Smooth muscle cell (in vitro differentiated cells): ENCODE data around the gene CFHR5. TPM values are rescaled to one million over a fixed set of nuclear protein-coding genes. Genes with fewer than 3 reads are reported as not detected.
"Not testable (repeated sequence)": the region's sequence is repeated elsewhere in the genome, so short reads cannot be mapped to it uniquely, and the experiment has no call there.

ENCODE experiments used
- DNase-seq: peaks from one replicate; lab custom pipeline; 2025; ENCODE audit not compliant: unreplicated experiment; lab: John Stamatoyannopoulos, UW
- H2AFZ ChIP-seq: fragments of 200-600 bp; sonication (generic); 2 replicates; pipeline ENCODE4 v1.6.0; 2016; ENCODE audit warnings: antibody characterized with exemption, low read depth, mild to moderate bottlenecking
- H3F3A ChIP-seq: fragments of 200-600 bp; sonication (generic); 2 replicates; pipeline ENCODE4 v1.6.0; 2017; ENCODE audit warnings: antibody characterized with exemption, low read depth
- H3K27ac ChIP-seq: fragments of 200-600 bp; sonication (generic); 2 replicates; pipeline ENCODE4 v1.5.1; 2016; ENCODE audit warnings: low read depth, mild to moderate bottlenecking
- H3K27me3 ChIP-seq: fragments of 200-600 bp; sonication (generic); 2 replicates; pipeline ENCODE4 v1.6.1; 2016; ENCODE audit warnings: low read depth, mild to moderate bottlenecking
- H3K36me3 ChIP-seq: fragments of 200-600 bp; sonication (generic); 2 replicates; pipeline ENCODE4 v1.5.1; 2016; ENCODE audit warnings: low read depth
- H3K4me1 ChIP-seq: fragments of 200-600 bp; sonication (generic); 2 replicates; pipeline ENCODE4 v1.5.1; 2016; ENCODE audit warnings: low read depth
- H3K4me2 ChIP-seq: fragments of 200-600 bp; sonication (generic); 2 replicates; pipeline ENCODE4 v1.6.0; 2016; ENCODE audit warnings: mild to moderate bottlenecking
- H3K4me3 ChIP-seq: fragments of 200-600 bp; sonication (generic); 2 replicates; pipeline ENCODE4 v1.5.1; 2016; ENCODE audit warnings: mild to moderate bottlenecking
- H3K79me2 ChIP-seq: fragments of 200-600 bp; sonication (generic); 2 replicates; pipeline ENCODE4 v1.6.0; 2016; ENCODE audit warnings: low read depth, mild to moderate bottlenecking
- H3K9ac ChIP-seq: fragments of 200-600 bp; sonication (generic); 2 replicates; pipeline ENCODE4 v1.6.0; 2016; ENCODE audit warnings: low read depth
- H3K9me3 ChIP-seq: fragments of 200-600 bp; sonication (generic); replicated peaks from 2 replicates; pipeline ENCODE4 v1.5.1; 2016; ENCODE audit warnings: low read depth
- H4K20me1 ChIP-seq: fragments of 200-600 bp; sonication (generic); 2 replicates; pipeline ENCODE4 v1.6.0; 2016; ENCODE audit warnings: low read depth
- WGBS: methylation state at CpG from one replicate; pipeline ENCODE4 v1.1.7; 2016; ENCODE audit warnings: low lambda C conversion rate; 5-methylcytosine and 5-hydroxymethylcytosine counted together
- polyA plus RNA-seq: library from polyadenylated mRNA; unstranded; fragments of >200 nt; fragmentation: Nextera tagmentation; extraction: Ambion mirVana; gene quantifications from 2 replicates; pipeline ENCODE4 v1.2.1, GENCODE V29; 2016
- total RNA-seq: library from RNA; depleted of rRNA; stranded (reverse); fragments of >200 nt; gene quantifications from 2 replicates; pipeline ENCODE4 v1.2.3, GENCODE V29; 2014
- TF ChIP-seq, protein P1 (sequence below): fragments of 200-600 bp; sonication (generic); IDR thresholded peaks from 2 replicates; pipeline ENCODE4 v1.5.1; 2017; ENCODE audit warnings: borderline replicate concordance, mild to moderate bottlenecking, antibody characterized with exemption; ENCODE audit not compliant: insufficient read depth, poor library complexity, severe bottlenecking

Gene CFHR5
- total RNA-seq (not detected in 2 replicates), polyA plus RNA-seq (not detected in 2 replicates)

DNA sequence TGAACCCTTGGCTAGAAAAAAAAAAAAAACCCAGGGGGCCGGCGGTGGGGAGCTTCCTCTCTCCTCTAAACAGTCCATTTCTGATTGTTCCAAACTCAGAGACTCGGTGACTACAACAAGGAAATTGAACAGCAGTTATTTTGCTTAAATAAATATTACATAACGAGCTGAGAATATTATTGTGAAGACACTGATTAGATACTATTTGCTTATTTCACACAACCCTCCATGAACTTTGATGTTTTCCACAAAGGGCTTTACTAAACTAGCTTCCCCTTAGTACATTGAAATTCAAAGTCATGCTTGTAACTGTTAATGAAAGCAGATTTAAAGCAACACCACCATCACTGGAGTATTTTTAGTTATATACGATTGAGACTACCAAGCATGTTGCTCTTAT is at the start of gene CFHR5:
TSS of gene CFHR5 (plus strand) at position 279 of the 400 bp plus-strand sequence. CDS start at position 388, 109 bp downstream.
- WGBS, result 84% methylated on average over 5 of the region's 5 CpGs
- no peaks in the 10 kb centered on the region for H4K20me1 ChIP-seq
- H2AFZ ChIP-seq, result no peak within 1 kb of the TSS
- H3K27ac ChIP-seq, result no peak within 1 kb of the TSS
- no peaks in the 10 kb centered on the region for H3K9me3 ChIP-seq
- H3K4me3 ChIP-seq, result no peak within 1 kb of the TSS
- DNase-seq, result no peak
- no peaks in the 10 kb centered on the region for H3K4me1 ChIP-seq
- TF ChIP-seq, protein P1, sequence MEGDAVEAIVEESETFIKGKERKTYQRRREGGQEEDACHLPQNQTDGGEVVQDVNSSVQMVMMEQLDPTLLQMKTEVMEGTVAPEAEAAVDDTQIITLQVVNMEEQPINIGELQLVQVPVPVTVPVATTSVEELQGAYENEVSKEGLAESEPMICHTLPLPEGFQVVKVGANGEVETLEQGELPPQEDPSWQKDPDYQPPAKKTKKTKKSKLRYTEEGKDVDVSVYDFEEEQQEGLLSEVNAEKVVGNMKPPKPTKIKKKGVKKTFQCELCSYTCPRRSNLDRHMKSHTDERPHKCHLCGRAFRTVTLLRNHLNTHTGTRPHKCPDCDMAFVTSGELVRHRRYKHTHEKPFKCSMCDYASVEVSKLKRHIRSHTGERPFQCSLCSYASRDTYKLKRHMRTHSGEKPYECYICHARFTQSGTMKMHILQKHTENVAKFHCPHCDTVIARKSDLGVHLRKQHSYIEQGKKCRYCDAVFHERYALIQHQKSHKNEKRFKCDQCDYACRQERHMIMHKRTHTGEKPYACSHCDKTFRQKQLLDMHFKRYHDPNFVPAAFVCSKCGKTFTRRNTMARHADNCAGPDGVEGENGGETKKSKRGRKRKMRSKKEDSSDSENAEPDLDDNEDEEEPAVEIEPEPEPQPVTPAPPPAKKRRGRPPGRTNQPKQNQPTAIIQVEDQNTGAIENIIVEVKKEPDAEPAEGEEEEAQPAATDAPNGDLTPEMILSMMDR, result no peak
- H3K36me3 ChIP-seq, result no peaks in the 10 kb centered on the region
- no peaks in the 10 kb centered on the region for H3K27me3 ChIP-seq
- H3K9ac ChIP-seq, result no peak within 1 kb of the TSS
- no peak within 1 kb of the TSS for H3K4me2 ChIP-seq
- H3F3A ChIP-seq, result no peaks in the 10 kb centered on the region
- no peaks in the 10 kb centered on the region for H3K79me2 ChIP-seq

DNA sequence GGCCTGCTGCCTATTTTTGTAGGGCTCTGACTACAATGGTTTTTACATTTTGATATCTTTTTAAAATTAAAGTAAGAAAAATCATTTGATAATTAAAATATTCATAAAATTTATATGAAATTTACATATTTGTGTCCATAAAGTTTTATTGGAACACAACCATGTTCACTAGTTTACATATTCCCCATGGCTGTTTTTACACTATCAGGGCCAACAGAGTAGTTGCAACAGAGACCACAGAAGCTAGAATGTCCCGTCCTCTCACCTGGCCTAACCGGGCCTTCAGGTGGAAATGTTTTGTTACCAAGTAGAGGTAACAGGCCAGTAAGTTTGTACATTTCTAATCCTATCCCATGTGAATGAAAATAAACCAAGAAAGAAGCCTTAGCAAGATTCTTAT is 44.5 kb upstream of the CFHR5 start:
- not testable (repeated sequence) for H3K36me3 ChIP-seq, H3K9ac ChIP-seq, H4K20me1 ChIP-seq, H3K27ac ChIP-seq, H3K9me3 ChIP-seq, H3K79me2 ChIP-seq, H3F3A ChIP-seq, H3K4me1 ChIP-seq, H3K27me3 ChIP-seq, DNase-seq, H3K4me2 ChIP-seq, H2AFZ ChIP-seq, H3K4me3 ChIP-seq
- 94% methylated on average over 2 of the region's 2 CpGs for WGBS

DNA sequence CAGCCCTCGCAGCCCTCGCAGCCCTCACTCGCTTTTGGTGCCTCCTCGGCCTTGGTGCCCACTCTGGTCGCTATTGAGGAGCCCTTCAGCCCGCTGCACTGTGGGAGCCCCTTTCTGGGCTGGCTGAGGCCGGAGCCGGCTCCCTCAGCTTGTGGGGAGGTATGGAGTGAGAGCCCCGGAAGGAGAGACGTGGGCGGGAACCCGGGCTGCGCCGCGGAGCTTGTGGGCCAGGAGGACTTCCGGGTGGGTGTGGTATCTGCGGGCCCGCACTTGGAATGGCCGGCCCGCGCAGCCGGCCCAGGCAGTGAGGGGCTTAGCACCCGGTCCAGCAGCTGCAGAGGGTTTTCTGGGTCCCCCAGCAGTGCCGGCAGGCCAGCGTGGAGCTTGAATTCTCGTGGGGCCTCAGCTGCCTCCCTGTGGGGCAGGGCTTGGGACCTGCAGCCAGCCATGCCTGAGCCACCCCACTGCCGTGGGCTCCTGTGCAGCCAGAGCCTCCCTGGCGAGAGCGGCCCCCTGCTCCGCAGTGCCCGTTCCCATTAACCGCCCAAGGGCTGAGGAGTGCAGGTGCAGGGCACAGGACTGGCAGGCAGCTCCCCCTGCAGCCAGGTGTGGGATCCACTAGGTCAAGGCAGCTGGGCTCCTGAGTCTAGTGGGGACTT is 43.7 kb upstream of the CFHR5 start:
- Histone ChIP-seq H3K4me2 (no peak overlapping the region), H3K36me3 (no peaks in the 10 kb centered on the region), H3K9ac (no peak overlapping the region), H4K20me1 (no peaks in the 10 kb centered on the region), H3K9me3 (no peaks in the 10 kb centered on the region), H3K79me2 (no peaks in the 10 kb centered on the region), H3F3A (no peaks in the 10 kb centered on the region), H2AFZ (no peak overlapping the region), H3K27ac (no peak overlapping the region), H3K4me3 (no peak overlapping the region), H3K27me3 (no peaks in the 10 kb centered on the region), H3K4me1 (no peaks in the 10 kb centered on the region)
- DNase-seq, result no peak
- WGBS, result 93% methylated on average over 32 of the region's 32 CpGs
- TF ChIP-seq, protein P1, result no peak

- not testable (repeated sequence) for DNase-seq, H3K27ac ChIP-seq, H3K79me2 ChIP-seq, H3K27me3 ChIP-seq, H3F3A ChIP-seq, H3K9me3 ChIP-seq, H4K20me1 ChIP-seq, H3K4me1 ChIP-seq, H3K4me3 ChIP-seq, H3K9ac ChIP-seq, H3K36me3 ChIP-seq, H3K4me2 ChIP-seq, H2AFZ ChIP-seq
- 81% methylated on average over 6 of the region's 6 CpGs for WGBS
These were observed 35.9 kb upstream of the CFHR5 start for GRCh38 chr1:196941474-196941873.

- H3K9me3 ChIP-seq, DNase-seq, H3K27ac ChIP-seq, H3K4me3 ChIP-seq, H3F3A ChIP-seq, H3K27me3 ChIP-seq, H2AFZ ChIP-seq, H3K4me2 ChIP-seq, H3K4me1 ChIP-seq, H3K9ac ChIP-seq, H4K20me1 ChIP-seq, H3K36me3 ChIP-seq, H3K79me2 ChIP-seq: not testable (repeated sequence)
- no CpG with 5 or more reads among the region's 1 CpG for WGBS
These were observed 33.8 kb upstream of the CFHR5 start, which contains the start of gene CFHR2 for GRCh38 chr1:196943568-196943967. Gene CFHR2, plus strand, starts transcription at chr1:196943738. Its CDS starts 143 bp downstream, at chr1:196943881.
